NCI-H460 (cell line): ENCODE results near the gene EDN1. TPM values are rescaled to one million over a fixed set of nuclear protein-coding genes. Genes with fewer than 3 reads are reported as not detected.

Source experiments
- DNase-seq: peaks from one replicate; pipeline ENCODE4 v3.0.0-alpha.2; 2016; ENCODE audit warnings: low read depth; ENCODE audit errors: extremely low read depth
- polyA plus RNA-seq: library from polyadenylated mRNA; depleted of rRNA; stranded (reverse); fragments of >200 nt; gene quantifications from 2 replicates; pipeline ENCODE4 v1.2.3, GENCODE V29; 2014; cell fraction: nucleus; rRNA removed
- total RNA-seq: library from RNA; depleted of rRNA; stranded (reverse); fragments of >200 nt; shearing (Covaris generic); gene quantifications from 2 replicates; pipeline ENCODE4 v1.2.3, GENCODE V29; 2014; rRNA removed

EDN1 gene
- 12.0 and 12.8 TPM in 2 replicates for total RNA-seq
- 6.7 and 15.1 TPM in 2 replicates for polyA plus RNA-seq

DNA sequence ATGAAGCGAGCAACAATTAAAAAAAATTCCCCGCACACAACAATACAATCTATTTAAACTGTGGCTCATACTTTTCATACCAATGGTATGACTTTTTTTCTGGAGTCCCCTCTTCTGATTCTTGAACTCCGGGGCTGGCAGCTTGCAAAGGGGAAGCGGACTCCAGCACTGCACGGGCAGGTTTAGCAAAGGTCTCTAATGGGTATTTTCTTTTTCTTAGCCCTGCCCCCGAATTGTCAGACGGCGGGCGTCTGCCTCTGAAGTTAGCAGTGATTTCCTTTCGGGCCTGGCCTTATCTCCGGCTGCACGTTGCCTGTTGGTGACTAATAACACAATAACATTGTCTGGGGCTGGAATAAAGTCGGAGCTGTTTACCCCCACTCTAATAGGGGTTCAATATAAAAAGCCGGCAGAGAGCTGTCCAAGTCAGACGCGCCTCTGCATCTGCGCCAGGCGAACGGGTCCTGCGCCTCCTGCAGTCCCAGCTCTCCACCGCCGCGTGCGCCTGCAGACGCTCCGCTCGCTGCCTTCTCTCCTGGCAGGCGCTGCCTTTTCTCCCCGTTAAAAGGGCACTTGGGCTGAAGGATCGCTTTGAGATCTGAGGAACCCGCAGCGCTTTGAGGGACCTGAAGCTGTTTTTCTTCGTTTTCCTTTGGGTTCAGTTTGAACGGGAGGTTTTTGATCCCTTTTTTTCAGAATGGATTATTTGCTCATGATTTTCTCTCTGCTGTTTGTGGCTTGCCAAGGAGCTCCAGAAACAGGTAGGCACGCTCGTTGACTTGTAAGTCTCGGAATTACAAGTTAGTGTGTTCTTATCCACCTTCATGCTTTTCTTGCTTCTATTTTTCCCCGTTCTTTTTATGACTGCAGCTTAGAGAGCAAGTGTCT is at the start of gene EDN1:
TSS of gene EDN1 (plus strand) at position 429 of the 888 bp plus-strand sequence. CDS start at position 698, 269 bp downstream.
- peak; percentile 71 for DNase-seq

DNA sequence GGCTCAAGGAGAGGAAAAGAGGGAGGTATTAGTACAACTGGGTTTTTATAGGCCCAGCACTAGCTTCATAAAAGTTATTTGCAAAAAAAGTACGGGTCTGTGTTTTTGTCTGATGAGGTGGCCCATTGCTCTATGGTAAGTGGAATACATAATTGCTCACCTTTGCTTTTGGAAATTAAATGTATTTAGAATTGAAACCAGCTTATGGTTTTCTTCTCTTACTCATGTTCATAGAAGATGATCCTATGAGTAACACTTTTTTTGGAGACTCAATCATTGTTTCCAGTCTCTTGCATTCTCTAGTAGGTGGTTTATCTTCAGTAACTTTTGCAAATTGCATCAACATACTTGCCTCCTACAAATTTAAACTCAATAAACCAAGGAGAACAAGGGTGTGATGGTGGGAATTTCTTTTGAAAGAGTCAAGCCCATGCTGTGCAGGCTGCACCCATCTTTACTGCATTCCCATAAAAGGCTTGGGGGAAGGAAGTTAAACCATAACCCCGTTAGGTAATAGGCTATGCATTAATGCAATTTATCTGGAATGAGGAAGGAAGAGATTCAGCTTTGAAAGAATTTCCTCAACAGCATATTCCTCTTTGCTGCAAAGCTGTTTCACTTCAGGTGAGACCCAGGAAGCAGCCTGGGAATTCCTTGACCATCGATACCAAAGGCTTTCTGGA is 48.5 kb upstream of the EDN1 start:
- DNase-seq = no peak

DNA sequence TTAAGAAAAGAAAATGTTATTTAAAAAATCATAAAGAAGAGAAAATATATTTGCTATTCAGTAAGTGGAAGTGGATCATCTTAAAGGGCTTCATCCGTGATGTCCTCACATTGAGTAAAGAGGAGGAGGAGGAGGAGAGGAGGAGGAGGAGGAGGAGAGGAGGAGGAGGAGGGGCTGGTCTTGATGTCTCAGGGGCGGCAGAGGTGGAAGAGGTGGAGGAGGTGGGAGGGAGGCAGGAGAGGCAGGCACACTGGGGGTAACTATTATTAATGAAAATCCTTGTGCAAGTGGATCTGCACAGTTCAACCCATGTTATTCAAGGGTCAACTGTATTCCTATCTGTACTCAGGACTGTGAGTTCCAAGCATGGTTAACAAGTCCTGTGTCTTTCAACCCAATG is 47.0 kb upstream of the EDN1 start:
- DNase-seq = no peak

DNA sequence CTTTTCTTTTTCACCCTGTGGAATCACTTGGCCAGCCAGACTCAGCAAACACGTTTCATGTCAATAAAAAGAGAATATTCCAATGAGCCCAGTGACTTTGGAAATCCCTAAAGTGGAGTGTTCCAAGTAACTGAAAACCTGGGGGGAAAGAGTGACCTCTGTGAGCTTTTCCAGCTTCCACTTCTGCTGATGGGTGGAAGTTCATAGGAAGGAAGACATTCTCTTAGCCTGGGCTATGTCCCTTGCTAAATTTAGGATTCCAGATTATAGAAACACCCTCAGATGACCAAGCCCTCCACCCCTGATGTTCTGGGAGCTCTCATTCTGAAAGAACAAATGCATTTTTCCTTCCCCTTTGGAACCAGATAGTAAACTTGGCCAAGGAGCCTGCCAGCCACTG is 44.8 kb upstream of the EDN1 start:
- DNase-seq = no peak

DNA sequence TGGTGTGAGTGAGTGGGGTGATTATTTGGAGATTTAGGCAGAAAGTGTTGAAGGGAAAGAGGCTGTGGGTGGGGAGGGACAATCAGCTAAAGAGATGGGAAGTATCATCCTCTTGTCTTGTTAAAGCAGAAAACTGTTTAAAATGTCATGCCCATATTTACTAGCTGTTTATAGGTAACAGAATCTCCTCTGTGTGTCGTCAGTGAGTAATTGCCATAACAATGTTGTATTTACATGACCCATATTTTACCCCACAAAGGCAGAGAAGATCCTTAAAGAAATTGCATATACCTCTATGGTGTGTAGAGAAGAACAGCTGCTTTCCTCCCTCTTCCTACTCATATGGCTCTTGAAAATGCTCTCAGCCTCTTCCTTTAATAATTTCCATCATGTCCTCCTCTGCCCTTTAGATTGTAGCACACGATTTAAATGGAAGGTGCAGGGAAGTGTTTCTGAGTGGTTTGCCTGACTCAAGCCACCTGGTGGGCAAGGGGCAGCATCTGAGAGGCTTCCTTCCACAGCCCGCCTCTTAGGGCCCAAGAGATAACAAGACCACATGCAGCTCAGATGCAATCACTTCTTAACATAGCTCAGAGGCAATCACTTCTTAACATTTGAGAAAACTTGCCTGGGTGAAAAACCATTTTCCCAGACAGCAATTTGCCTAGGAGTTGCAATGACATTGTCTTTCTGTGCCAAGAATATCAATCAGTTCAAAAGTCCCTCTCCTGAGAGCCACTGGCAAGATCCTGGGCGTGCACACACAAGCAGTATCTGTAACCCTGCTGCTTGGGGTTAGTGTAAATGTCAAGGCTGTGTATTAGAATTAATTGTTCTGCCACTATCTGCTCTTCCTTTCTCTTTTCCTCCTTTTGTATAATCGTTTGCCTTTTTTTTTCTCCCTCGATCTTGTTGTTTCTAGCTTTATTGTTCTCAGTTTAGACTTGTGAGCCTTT is 44.1 kb upstream of the EDN1 start:
- peak; percentile 7 for DNase-seq

DNA sequence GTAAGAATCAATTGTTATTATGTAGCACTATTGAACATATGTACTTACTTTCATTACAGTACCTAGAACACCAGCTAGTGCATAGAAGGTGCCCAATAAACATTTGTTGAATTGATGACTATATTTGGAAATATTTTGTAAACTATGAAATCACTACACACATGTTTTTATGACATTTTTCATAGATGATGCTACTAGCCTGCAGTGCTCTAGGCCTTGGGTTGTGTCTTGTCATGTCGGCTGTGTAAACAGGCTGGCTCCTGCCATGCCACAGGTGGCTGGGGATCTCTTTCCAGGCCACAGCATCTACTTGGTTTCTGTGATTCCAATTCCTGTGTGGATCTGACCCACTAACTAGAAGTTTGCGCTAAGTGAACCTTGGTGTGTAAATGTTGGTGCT is 43.3 kb upstream of the EDN1 start:
- no peak for DNase-seq

DNA sequence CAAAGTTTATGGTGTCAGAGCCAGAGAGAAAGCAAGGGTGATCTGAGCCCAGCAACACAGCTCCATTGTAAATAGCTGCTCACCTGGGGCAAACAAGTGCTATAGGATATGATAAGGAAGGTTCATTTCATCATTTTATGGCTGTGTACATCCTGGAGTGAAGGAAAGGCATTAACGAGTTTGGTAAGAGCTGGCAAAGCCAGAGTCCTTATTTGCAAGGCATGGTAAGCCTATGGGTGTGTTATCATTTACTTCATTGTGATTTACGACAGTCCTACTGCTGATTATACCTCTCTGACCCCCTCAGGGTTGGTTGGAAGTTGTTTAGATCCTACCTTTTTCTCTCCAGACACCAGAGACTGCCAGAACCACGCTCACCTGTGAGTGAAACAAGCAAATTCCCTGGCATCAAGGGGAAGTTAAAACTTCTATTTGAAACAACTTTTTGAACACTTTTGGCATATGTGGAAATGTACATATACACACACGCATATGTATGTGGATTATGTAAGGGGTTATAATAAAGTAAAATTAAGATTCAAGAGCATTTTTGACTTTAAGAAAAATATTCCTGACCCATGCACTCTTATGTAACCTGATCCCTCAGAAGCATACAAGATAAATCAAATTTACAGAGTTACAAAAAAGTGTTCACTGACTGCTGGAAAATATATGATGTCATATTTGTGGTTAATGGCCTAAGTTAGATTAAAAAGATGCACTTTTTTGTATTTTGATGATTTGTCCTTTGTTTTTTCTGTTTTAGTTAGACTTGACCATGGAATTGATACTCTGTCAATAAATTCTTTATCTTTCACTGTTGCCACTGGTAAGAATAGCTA is 40.4 kb upstream of the EDN1 start:
- no peak for DNase-seq

DNA sequence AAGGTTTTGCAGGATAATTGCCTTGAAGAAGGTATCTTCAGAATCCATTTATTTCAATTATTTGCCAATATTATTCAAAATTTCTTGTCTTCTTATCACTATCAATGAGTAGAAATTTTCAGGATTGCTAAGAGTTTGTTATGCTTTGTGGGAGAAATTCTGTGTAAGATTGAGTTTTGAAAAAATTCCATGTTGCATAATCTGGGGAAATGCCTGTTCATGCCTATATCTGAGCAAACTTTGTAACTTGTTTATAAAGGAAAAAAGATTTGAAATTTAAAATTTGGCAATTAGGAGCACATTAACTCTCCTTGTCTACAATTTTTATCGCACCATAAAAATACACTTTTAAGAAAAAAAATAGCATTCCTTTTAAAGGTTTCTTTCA is 39.8 kb upstream of the EDN1 start:
- DNase-seq = no peak

DNA sequence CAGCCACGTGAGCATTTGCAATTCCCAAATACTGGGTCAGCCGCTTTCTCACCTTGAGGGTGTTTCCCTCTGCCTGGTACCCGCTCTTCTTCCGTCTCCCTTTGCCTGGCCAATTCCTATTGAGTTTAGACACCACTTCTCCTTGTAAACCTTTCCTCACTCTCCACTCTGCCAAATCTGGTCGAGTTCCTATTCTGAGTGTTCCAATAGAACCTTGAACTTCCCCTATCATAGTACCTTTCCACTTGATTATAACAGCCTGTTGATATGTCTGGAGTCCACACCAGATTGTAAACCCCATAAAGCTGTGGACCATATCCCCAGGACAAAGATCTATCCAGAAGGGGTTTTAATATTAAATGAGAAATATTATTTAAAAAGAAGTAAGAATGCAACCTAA is 36.0 kb upstream of the EDN1 start:
- no peak for DNase-seq

DNA sequence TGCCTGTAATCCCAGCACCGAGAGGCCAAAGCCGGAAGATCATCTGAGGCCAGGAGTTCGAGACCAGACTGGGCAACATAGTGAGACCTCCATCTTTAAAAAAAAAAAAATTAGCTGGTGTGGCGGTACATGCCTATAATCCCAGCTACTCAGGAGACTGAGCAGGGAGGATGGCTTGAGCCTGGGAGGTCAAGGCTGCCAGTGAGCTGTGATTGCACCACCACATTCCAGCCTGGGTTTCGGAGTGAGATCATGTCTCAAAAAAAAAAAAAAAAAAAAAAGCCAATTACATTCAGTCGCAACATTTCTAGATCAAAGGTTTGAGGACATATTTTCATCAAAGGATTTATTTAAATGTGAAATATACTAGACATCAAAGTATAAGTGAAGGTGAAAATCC is 32.0 kb upstream of the EDN1 start:
- DNase-seq = no peak

DNA sequence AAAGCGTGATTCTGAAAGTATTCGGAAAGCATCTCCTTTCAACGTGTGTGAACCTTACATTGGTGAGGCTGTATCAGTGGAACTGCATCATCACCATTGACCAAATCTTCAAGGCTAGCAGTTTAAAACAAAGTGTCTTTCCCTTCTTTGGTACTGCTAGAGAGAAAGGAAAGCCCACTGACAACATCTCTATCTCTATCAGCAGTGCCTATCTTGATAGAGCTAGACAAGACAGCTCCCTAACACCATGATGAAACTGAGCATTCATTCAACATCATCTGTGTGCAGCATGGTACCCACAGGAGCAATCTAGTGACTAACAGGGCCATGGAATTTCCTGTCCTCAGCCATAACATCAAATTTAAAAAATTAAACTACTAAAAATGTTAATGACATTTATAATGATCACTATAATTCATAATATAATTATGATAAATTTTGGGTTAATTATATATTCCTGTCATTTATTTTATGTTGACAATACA is 31.5 kb upstream of the EDN1 start:
- no peak for DNase-seq

DNA sequence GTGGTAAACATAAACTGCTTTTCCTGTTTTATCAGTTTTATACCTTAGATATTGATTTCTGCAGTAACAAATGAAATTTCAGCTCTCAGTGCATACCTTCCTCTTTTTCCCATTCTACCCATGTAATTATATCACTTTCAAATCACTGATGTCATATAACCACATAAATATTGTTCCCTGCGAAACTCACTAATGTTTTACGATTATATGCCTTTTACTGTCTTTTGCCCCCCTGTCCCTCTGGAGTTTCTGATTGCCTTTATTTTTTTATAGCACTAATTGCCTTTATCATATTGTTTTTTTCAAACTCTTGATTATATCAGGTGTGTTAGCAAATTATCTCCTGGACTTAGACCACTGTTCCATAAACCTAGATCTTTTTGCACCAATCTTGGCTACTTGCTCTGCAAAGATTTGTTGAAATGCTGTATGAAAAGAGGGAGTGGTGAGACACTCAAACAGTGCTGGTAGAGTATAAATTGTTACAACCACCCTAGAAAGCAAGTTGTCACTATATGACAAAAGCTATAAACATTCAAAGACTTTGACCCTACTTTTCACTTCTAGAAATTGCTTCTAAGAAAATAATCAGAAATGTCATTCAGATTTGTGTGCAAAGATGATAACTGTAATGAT is 29.6 kb upstream of the EDN1 start:
- no peak for DNase-seq

DNA sequence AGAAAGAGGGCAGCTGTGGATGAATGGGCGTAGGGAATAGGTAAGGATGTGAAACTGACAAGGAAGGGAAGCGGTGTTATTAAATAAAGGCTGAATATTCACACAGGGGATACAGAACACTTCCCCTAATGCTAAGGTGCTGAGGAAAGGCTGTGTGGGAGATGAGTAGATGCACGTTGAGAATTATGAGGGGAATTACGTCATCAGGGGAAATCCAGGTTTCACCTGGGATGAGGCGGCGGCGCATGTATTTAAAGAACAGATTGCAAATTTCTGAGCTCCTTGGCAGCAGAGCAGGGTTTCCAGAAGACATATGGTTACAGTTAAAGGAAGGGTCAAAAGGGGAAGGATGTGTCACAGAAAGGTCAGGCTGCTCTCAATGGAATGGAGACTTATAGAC is 28.7 kb upstream of the EDN1 start:
- DNase-seq = no peak

DNA sequence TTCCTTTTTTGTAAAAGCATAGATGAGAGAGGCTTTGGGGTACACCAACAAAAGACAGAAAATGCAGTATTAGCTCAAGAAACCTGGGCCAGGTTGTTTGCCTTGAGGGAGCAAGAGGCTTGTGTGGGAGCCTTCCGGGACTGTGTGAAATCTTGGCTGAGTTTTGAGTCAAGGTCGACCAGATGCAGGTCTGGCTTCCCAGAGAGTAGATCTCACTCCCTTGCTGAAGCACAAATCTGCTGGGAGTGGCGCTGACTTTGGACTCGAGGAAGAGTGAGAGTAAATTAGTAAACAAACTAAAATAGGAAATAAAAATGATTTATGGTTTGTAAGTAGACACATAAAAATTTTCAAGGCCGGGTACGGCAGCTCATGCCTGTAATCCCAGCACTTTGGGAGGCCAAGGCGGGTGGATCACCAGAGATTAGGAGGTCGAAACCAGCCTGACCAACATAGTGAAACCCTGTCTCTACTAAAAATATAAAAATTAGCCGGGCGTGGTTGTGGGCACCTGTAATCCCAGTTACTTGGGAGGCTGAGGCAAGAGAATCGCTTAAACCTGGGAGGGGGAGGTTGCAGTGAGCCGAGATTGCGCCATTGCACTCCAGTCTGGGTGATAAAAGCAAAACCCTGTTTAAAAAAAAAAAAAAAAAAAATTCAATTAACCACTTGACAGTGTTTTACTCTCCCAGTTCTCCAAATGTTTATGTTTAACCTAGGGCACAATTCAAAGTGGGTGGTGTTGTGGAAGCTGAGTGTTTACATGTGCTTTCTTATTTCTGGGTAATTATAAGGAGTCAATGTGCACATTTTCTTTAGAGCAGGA is 27.7 kb upstream of the EDN1 start:
- no peak for DNase-seq

DNA sequence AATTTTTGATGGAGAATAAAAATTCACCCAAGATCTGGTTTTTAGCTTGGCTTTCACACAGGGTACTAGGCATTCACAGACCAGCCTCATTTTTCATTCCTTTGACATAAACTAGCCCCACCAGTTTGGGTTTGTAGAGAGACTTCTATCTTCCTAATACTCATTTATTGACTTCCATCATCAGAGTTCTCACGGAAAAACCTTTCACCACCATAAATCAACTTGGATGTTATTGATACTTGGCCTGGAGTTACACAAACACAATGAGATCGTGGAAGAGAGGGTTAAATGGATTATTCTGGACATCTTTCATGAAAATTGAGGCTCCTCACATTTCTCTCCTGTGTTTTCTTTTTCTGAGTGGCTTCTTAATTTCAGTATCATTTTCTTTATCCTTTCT is 26.8 kb upstream of the EDN1 start:
- DNase-seq = no peak

DNA sequence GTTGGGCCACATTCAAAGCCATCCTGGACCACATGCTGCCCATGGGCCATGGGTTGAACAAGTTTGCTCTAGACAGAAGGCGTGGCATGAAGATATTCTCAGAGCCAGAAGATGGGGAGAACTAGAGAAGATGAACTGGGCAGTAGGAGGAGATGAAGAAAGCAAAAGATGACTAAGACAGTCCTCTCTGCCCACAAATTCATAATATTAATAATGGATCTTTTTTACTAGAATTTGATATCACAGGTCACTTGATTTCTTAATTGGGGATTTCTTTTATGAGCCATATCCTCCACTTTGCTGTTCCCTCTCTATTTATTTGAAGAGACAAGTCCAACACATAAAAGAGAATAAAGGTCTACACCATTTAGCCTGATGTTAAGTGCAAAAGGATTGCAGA is 25.5 kb upstream of the EDN1 start:
- no peak for DNase-seq

DNA sequence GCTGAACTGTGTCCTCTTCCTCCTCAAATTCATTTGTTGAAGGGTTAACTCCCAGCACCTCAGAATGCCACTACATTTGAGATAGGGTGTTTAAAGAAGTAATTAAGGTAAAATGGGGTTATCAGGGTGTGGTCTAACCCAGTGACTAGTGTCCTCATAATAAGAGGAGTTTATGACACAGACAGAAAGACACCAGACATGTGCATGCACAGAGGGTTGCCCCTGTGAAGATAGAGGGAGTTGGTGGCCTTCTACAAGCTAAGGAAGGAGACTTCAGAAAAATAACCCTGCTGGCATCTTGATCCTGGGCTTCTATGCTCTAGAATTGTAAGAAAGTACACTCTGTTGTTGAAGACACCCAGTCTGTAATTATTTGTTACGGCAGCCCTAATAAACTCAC is 24.9 kb upstream of the EDN1 start:
- DNase-seq = no peak

DNA sequence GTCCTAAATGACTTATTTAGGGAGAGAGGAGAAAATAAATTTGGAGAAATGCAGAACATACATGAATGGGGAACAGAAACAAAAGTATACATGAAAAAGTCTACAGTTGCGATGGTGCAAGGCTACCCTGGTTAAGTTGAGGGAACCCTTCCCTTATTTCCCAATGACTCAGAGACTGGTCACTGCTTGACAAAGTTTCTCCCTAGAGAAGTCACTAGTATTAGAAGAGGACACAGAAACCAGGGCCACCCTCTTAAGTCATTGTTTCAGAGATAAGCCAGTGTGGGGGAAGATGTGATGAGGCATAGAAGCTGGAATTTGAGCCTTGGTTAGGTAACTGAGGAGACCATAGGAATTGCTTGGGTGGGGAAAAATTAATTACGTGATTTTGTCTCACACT is 24.4 kb upstream of the EDN1 start:
- DNase-seq = no peak
